Left ventricle myocardium superior (tissue), 1 donor: Measurements from ENCODE around the gene STK17B. TPM values are rescaled to one million over a fixed set of nuclear protein-coding genes. Genes with fewer than 3 reads are reported as not detected.

ENCODE experiments used
- ATAC-seq: fragments of 200-7000 bp; cut with Tn5 transposase; one replicate; pipeline ENCODE4 v1.9.1; 2020; ENCODE audit warnings: mild to moderate bottlenecking, moderate library complexity
- DNase-seq: peaks from one replicate; pipeline ENCODE4 v3.0.0-alpha.2; 2020
- intact Hi-C: fragments of 100-400 bp; cut with micrococcal nuclease; formaldehyde crosslinking; loops from one replicate; pipeline ENCODE4 v1.11.0; 2022
- total RNA-seq: library from RNA; stranded (reverse); fragmentation: NEBNext Ultra II Directional; extraction: Animal tissue kit (Norgen Biotek cat#: 25700); gene quantifications from one replicate; pipeline ENCODE4 v1.2.1, GENCODE V29; 2021
- donor health status: DM: no; HTN: yes; CAD: no; lungs with severe emphysema.

Gene STK17B
- total RNA-seq, 1 donor from 2014 or later: 7.2 TPM

DNA sequence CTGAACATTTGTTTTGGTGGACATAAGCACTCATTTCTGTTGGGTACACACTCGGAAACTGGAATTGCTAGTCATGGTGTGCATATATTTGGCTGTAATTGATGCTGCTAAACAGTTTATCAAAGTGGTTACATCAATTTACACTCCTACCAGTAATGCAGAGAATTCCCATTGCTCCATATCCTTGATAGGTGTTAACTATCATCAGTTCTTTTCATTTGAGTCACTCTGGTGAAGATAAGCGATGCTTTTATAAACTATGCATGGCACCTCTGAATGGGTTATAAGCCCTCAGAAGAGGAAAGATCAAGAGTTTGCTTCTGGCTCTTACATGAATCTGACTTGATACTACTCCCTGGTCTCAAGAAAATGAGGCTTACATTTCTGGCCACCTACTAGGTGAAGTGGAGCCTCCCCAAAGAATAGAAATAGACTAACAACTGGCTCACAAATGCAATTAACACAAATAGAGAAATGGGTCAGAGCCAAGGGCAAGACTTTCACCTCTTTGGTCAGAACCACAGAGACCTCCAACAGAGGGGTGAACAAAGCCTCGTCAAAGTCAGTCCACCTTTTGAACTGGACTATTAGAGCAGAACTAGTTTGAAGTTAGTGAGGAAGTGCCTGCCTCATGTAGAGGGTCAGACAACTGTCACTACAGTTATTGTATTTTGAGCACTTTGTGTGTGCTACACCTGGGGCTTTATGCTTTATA is 15.0 kb upstream of the STK17B start:
- intact Hi-C loops: no loop called here
- ATAC-seq: no peak

GRCh38 chr2:196184921-196185320 is 13.5 kb upstream of the STK17B start:
- ATAC-seq (no peak), DNase-seq (no peak)
- intact Hi-C loops: no loop called here

More for the DNA sequence above, 15.0 kb upstream of the STK17B start:
- no peak for DNase-seq

GRCh38 chr2:196183528-196184231 is 12.3 kb upstream of the STK17B start:
- ATAC-seq (no peak), DNase-seq (no peak)
- intact Hi-C loops: no loop called here

- DNase-seq (no peak), ATAC-seq (no peak)
- intact Hi-C loops: no loop called here
Observed at GRCh38 chr2:196183172-196183473, 11.7 kb upstream of the STK17B start.

DNA sequence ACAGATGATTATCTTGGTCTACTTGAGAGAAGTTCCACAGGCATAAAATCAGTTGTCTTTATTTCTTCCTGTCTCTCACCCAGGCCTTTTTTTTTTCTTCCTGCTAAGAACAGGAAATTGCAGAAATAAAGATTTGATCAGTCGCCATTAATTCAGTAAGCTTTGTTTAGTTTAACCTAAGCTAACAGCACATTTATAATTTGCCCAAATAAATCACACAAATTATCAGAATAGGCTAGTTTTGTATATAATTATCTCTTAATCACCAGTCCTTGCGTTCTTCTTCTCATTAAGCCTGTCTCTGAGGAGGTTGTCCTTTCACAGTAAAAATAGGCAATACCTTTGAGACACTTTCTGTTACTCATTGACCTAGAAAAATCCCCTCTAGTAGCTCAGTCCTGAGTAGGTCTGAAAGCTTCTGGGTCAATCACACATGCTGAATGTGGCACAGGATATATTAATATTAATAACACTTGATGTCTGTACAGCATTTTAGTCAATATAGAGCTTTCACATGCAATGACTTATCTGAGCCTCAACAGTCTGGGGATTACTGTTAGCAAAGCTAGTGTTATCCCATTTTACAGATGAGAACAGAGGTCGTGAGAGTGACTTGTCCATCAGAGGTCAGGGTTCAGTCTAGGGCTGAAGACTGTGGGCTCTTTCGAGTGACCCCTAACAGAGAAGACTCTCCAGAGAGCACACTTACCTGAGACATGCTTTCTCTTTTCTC is 11.2 kb upstream of the STK17B start:
- DNase-seq: no peak
- intact Hi-C loops: no loop called here
- no peak for ATAC-seq

DNA sequence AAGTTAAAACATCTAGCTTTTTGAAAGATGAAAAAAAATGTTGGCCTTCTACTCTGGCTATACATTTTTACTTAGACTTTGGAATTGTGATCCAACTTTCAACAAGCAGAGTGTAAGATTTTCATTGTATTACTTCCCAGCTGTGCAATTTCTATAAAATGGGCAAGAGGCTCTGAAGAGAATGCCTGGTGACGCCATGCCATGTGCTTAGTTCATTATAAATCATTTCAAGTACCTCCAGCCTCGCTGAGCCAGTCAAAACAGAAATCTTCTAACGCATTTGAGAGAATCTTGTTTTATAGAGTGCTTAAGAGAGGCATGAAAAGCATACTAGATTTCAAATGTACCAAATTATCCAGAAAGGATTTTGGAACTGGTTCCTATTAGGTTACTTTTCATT is 10.1 kb upstream of the STK17B start:
- ATAC-seq: no peak
- DNase-seq: no peak
- intact Hi-C loops: no loop called here

DNA sequence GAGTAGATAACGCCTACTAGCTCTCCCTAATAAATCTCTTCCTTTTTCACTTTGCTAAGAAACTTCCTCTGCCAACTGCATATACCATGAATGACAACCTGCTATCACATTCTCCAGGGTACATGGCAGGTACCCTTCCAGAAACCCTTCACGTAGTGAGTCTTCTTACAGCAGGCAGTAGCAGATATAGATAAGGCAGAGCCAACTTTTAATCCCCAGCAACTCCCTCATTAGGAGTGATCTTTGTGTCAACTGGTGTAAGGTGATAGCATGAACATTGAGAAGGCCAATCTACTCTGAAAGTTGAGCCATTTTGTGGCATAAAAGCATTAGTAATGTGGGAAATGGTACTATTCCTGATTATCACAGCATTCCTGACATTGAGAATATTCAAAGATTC is 5.7 kb upstream of the STK17B start:
- DNase-seq (no peak), ATAC-seq (no peak)
- intact Hi-C loops: no loop called here

GRCh38 chr2:196176142-196176738 is 4.9 kb upstream of the STK17B start:
- no peak for ATAC-seq
- no peak for DNase-seq
- intact Hi-C loops: no loop called here

DNA sequence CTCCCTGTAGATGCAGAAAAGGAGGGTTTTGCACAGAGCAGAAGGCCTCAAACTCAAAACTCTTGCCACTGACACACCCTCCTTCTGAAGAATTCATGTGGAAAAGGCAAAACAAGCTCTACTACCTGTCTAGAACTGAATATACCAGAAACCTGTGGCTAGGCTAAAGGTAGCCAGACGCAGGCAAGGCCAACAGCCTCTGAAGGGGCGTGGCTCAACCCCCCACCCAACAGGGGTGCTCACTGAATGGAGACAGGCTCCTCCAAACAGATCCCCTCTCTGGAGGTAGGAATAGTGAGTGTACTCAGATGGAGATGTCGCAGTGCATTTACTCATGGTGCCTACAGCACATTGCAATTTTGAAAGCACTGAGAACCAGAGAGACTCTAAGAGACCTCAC is 3.0 kb upstream of the STK17B start:
- intact Hi-C loops: no loop called here
- ATAC-seq (no peak), DNase-seq (no peak)

DNA sequence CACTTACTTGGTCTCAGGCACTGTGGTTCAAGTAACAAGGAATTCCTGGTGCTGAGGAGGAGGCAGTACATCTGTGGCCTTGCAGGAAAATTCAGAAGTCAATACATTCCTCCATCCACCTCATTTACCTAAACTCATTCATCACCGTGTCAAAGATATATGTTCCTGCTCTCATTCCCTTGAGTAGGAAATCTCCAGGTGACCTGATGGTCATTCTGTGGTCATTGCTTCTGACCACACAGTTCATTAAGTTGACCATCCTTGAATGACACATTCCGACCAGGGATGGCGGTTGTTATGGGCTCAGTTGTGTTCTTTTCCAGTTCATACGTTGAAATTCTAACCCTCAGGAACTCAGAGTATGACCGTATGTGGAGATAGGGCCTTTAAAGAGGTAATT is 2.1 kb upstream of the STK17B start:
- DNase-seq (no peak), ATAC-seq (no peak)
- intact Hi-C loops: no loop called here

DNA sequence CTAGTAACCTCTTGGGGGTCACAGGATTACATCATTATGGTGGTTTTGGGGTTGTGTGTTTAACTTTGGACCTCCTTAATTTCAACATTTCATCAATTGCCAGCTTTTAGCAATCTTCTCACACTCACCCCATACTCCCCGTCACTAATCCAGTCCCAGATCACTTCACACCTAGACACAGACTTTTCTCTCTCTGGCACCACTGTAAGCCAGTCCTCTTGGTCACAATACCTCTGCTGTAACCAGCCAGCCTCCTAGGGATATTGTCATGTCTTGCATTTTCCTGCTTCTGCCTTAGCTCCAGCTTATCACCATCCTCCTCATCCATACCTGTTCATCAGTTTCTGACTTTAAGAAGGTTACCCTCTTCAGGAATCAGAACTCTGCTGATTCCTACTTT is 1.6 kb upstream of the STK17B start:
- intact Hi-C loops: no loop called here
- no peak for ATAC-seq
- no peak for DNase-seq

DNA sequence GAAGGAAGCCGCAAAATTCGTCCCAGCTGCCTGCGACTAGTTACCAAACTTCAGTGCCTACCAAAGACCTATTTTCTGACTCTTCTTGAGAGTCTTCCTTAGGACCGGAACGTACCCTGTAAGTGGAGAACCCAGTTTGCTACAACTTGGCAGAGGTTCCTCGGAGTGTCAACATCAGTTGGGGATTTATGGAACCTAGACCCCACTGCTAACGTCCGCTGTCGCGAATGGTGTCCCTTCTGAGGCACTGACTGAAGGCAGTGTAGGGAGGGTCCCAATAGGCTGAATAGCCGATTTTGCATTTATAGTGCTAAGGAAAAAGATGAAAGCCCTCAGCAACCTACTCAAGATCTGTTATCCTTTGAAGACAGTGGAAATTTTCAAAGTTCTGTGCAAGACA is 568 bp upstream of the STK17B start:
- DNase-seq: no peak
- no peak for ATAC-seq

DNA sequence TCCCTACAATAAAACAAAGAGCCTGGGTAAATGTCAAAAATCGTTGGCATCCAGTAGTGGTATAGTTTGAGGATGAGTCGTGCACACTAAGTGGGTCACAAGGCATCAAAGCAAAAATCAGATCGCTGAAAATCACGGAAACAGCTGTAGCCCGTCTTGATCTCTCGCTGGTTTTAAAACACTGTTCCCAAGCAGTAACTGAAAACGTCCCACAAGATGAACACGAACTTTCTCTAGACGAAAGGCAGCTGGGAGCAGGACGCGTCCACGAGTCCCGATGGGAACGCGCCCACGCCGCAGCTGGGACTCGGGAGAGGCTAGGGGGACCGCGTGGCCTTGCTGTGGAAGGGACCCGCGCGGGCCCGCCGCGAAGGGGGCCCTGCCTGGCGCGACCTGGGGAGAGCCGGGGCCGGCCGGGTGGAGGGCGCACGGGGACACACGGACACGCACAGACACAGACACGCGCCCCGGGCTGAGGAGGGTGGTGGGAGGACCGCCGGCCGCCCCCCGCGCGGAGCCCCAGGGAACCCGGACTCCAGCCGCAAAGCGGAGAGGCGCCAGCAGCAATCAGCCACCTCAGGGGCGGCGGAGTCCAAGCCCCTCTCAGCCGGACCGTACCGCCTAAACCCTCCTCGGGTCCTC is 651 bp downstream of the STK17B start:
- DNase-seq (peak; percentile 54), ATAC-seq (peak; percentile 58)
- intact Hi-C loops: no loop called here

More for the DNA sequence above, 568 bp upstream of the STK17B start:
- intact Hi-C loops: no loop called here

GRCh38 chr2:196170213-196170605 is 1.2 kb downstream of the STK17B start:
- intact Hi-C loops: no loop called here
- no peak for DNase-seq
- no peak for ATAC-seq

DNA sequence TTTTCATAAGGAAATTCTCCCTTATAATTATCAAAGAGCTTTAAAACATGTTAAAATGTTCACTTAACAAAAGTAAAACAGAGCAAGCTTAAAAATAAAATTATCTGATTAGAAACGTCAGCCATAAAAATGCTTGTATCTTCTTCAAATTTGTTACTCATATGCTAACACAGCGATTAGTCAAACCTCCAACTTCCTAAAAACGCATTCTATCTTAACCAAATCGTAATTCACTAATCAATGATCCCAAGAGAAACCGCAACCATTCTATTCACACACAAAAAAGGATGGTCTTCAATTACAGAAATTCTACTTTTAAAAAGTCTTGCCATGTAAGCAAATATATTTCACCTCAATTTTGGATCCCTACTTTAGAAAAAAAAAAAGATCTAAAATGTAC is 1.9 kb downstream of the STK17B start:
- intact Hi-C loops: no loop called here
- DNase-seq (no peak), ATAC-seq (no peak)

GRCh38 chr2:196168181-196168580 is 3.2 kb downstream of the STK17B start:
- no peak for DNase-seq
- intact Hi-C loops: no loop called here
- no peak for ATAC-seq

- intact Hi-C loops: no loop called here
- DNase-seq (no peak), ATAC-seq (no peak)
Observed at GRCh38 chr2:196167666-196168065, 3.7 kb downstream of the STK17B start.

GRCh38 chr2:196166876-196167275 is 4.5 kb downstream of the STK17B start:
- intact Hi-C loops: no loop called here
- DNase-seq: no peak

GRCh38 chr2:196165016-196165415 is 6.4 kb downstream of the STK17B start:
- DNase-seq: no peak
- intact Hi-C loops: no loop called here
- ATAC-seq: no peak

More at GRCh38 chr2:196166876-196167275, 4.5 kb downstream of the STK17B start:
- ATAC-seq: no peak

- ATAC-seq: no peak
- DNase-seq: no peak
- intact Hi-C loops: no loop called here
Observed at GRCh38 chr2:196163285-196163684, 8.1 kb downstream of the STK17B start.
